K562 treated with DMSO at 1 percent for 12 hours (cell line): ENCODE results near the gene CYTH2. TPM values are rescaled to one million over a fixed set of nuclear protein-coding genes. Genes with fewer than 3 reads are reported as not detected.

Experiments used
- total RNA-seq: library from RNA; unstranded; fragments of 300-600 nt; gene quantifications from 2 replicates; pipeline ENCODE4 v1.2.3, GENCODE V29; 2022; ENCODE audit not compliant: insufficient read depth

The CYTH2 gene
- total RNA-seq, result 56.5 and 72.5 TPM in 2 replicates

GRCh38 chr19:48469289-48469881 lies at the start of gene CYTH2:
Gene CYTH2 (plus strand): TSS chr19:48469369. CDS start chr19:48469508, 139 bp downstream.

GRCh38 chr19:48445606-48446481 lies 23.3 kb upstream of the CYTH2 start, which contains the start of gene GRWD1:
Gene GRWD1 (plus strand): TSS chr19:48445983. CDS start chr19:48446006, 23 bp downstream.

GRCh38 chr19:48455171-48455907 lies 13.8 kb upstream of the CYTH2 start, which contains the start of gene KCNJ14:
Gene KCNJ14 (plus strand): TSS chr19:48455574. CDS start chr19:48461725, 6,151 bp downstream.

GRCh38 chr19:48511800-48512503 lies 42.8 kb downstream of the CYTH2 start, which contains the start of gene LMTK3:
Gene LMTK3 (minus strand): TSS chr19:48511835. CDS start chr19:48511576, 259 bp downstream.

Other genes starting within 250 kb of the CYTH2 start
- 6.3 and 26.6 TPM in 2 replicates for gene CARD8, start 213.5 kb upstream of the CYTH2 start, total RNA-seq
- gene ZNF114, start 199.3 kb upstream of the CYTH2 start, total RNA-seq, result not detected in 2 replicates
- 200 and 238 TPM in 2 replicates for gene EMP3, start 143.8 kb upstream of the CYTH2 start, total RNA-seq
- gene TMEM143, start 105.4 kb upstream of the CYTH2 start, total RNA-seq, result 2.6 and 7.7 TPM in 2 replicates
- gene SYNGR4, start 105.0 kb upstream of the CYTH2 start, total RNA-seq, result 1.1 TPM in 1 of 2 replicates, not detected in the other
- 162 and 237 TPM in 2 replicates for gene KDELR1, start 77.8 kb upstream of the CYTH2 start, total RNA-seq
- 11.8 and 27.2 TPM in 2 replicates for gene GRIN2D, start 75.7 kb upstream of the CYTH2 start, total RNA-seq
- gene GRWD1, start 23.4 kb upstream of the CYTH2 start, total RNA-seq, result 12.5 and 27.2 TPM in 2 replicates
- gene KCNJ14, start 13.8 kb upstream of the CYTH2 start, total RNA-seq, result 2.3 and 2.4 TPM in 2 replicates
- 8.5 and 9.9 TPM in 2 replicates for gene LMTK3, start 42.5 kb downstream of the CYTH2 start, total RNA-seq
- gene SULT2B1, start 82.8 kb downstream of the CYTH2 start, total RNA-seq, result 1.0 and 2.0 TPM in 2 replicates
- gene SPACA4, start 137.4 kb downstream of the CYTH2 start, total RNA-seq, result not detected in 2 replicates
- 1.2 TPM in 1 of 2 replicates, not detected in the other for gene FAM83E, start 145.7 kb downstream of the CYTH2 start, total RNA-seq
- 5,080 and 6,810 TPM in 2 replicates for gene RPL18, start 149.8 kb downstream of the CYTH2 start, total RNA-seq
- 7.6 and 8.2 TPM in 2 replicates for gene SPHK2, start 150.1 kb downstream of the CYTH2 start, total RNA-seq
- 17.4 and 19.1 TPM in 2 replicates for gene DBP, start 168.0 kb downstream of the CYTH2 start, total RNA-seq
- 14.8 and 24.9 TPM in 2 replicates for gene CA11, start 176.8 kb downstream of the CYTH2 start, total RNA-seq
- 0.96 and 0.98 TPM in 2 replicates for gene NTN5, start 203.6 kb downstream of the CYTH2 start, total RNA-seq
- gene FUT2, start 226.6 kb downstream of the CYTH2 start, total RNA-seq, result 0.23 TPM in 1 of 2 replicates, not detected in the other